HG03196 (cell line): ENCODE data around the gene BASP1.
A peak's percentile ranks its signal among the peaks of the same experiment; 100 is the strongest.
"Not testable (repeated sequence)": the region's sequence is repeated elsewhere in the genome, so short reads cannot be mapped to it uniquely, and the experiment has no call there.

Source experiments
- ATAC-seq: cut with Tn5 transposase; IDR thresholded peaks from one replicate; pipeline ENCODE4 v1.9.1; 2021; ENCODE audit not compliant: unreplicated experiment

Gene BASP1

GRCh38 chr5:17249029-17249634 lies 31.7 kb downstream of the BASP1 start:
- no peak for ATAC-seq

- not testable (repeated sequence) for ATAC-seq
Observed at GRCh38 chr5:17249841-17250240, 32.4 kb downstream of the BASP1 start.

- no peak for ATAC-seq
Observed at GRCh38 chr5:17252543-17252942, 35.1 kb downstream of the BASP1 start.

- ATAC-seq = peak; percentile 59
Observed at GRCh38 chr5:17255471-17256021, 38.1 kb downstream of the BASP1 start.

- ATAC-seq = no peak
Observed at GRCh38 chr5:17256171-17256570, 38.7 kb downstream of the BASP1 start.

- no peak for ATAC-seq
Observed at GRCh38 chr5:17256839-17257238, 39.4 kb downstream of the BASP1 start.

GRCh38 chr5:17257705-17258273 lies 40.4 kb downstream of the BASP1 start:
- peak; percentile 73 for ATAC-seq

GRCh38 chr5:17258431-17258830 lies 41.0 kb downstream of the BASP1 start:
- no peak for ATAC-seq

GRCh38 chr5:17259012-17259411 lies 41.6 kb downstream of the BASP1 start:
- ATAC-seq = not testable (repeated sequence)

GRCh38 chr5:17259630-17260257 lies 42.3 kb downstream of the BASP1 start:
- ATAC-seq = no peak

- no peak for ATAC-seq
Observed at GRCh38 chr5:17260549-17260948, 43.1 kb downstream of the BASP1 start.

- ATAC-seq = no peak
Observed at GRCh38 chr5:17261075-17261474, 43.6 kb downstream of the BASP1 start.

GRCh38 chr5:17265041-17265440 lies 47.6 kb downstream of the BASP1 start:
- ATAC-seq = no peak

GRCh38 chr5:17267106-17267505 lies 49.7 kb downstream of the BASP1 start:
- ATAC-seq = peak; percentile 49

- peak; percentile 63 for ATAC-seq
Observed at GRCh38 chr5:17269201-17269600, 51.8 kb downstream of the BASP1 start.

GRCh38 chr5:17272111-17272510 lies 54.7 kb downstream of the BASP1 start:
- ATAC-seq = no peak

GRCh38 chr5:17275289-17276158 lies 58.1 kb downstream of the BASP1 start:
- ATAC-seq = no peak

- ATAC-seq = peak; percentile 52
Observed at GRCh38 chr5:17276445-17276844, 59.0 kb downstream of the BASP1 start.

- ATAC-seq = peak; percentile 59
Observed at GRCh38 chr5:17277907-17278306, 60.5 kb downstream of the BASP1 start.

- no peak for ATAC-seq
Observed at GRCh38 chr5:17278931-17279330, 61.5 kb downstream of the BASP1 start.

- ATAC-seq = no peak
Observed at GRCh38 chr5:17279487-17279886, 62.1 kb downstream of the BASP1 start.
